Measurements from ENCODE around the gene CD63.
A peak's percentile ranks its signal among the peaks of the same experiment; 100 is the strongest.

Gene CD63

GRCh38 chr12:55704824-55705718 is 23.7 kb downstream of the CD63 start:
- no peak for DNase-seq (ENCODE audit: low read depth in 2 of 2)

GRCh38 chr12:55703901-55704761 is 24.7 kb downstream of the CD63 start:
- no peak for DNase-seq (ENCODE audit: low read depth in 2 of 2)

GRCh38 chr12:55703288-55703687 is 25.5 kb downstream of the CD63 start:
- no peak for DNase-seq (ENCODE audit: low read depth in 2 of 2)

- no peak for DNase-seq (ENCODE audit: low read depth in 2 of 2)
These were observed 25.9 kb downstream of the CD63 start for GRCh38 chr12:55702861-55703260.

- DNase-seq (ENCODE audit: low read depth in 2 of 2), result no peak
These were observed 28.4 kb downstream of the CD63 start for GRCh38 chr12:55700255-55701018.

GRCh38 chr12:55699471-55700055 is 29.2 kb downstream of the CD63 start:
- DNase-seq (ENCODE audit: low read depth in 2 of 2), result no peak

- no peak for DNase-seq (ENCODE audit: low read depth in 2 of 2)
These were observed 29.8 kb downstream of the CD63 start for GRCh38 chr12:55698965-55699364.

GRCh38 chr12:55698241-55698955 is 30.4 kb downstream of the CD63 start:
- no peak for DNase-seq (ENCODE audit: low read depth in 2 of 2)

GRCh38 chr12:55697686-55698085 is 31.1 kb downstream of the CD63 start:
- DNase-seq (ENCODE audit: low read depth in 2 of 2), result no peak

- no peak for DNase-seq (ENCODE audit: low read depth in 2 of 2)
These were observed 31.9 kb downstream of the CD63 start for GRCh38 chr12:55696796-55697462.

GRCh38 chr12:55696141-55696540 is 32.7 kb downstream of the CD63 start:
- DNase-seq (ENCODE audit: low read depth in 2 of 2), result no peak

- no peak for DNase-seq (ENCODE audit: low read depth in 2 of 2)
These were observed 33.5 kb downstream of the CD63 start for GRCh38 chr12:55695349-55695748.

GRCh38 chr12:55694651-55695050 is 34.2 kb downstream of the CD63 start:
- no peak for DNase-seq (ENCODE audit: low read depth in 2 of 2)

GRCh38 chr12:55694188-55694515 is 34.7 kb downstream of the CD63 start:
- DNase-seq (ENCODE audit: low read depth in 2 of 2), result no peak

- no peak for DNase-seq (ENCODE audit: low read depth in 2 of 2)
These were observed 35.3 kb downstream of the CD63 start for GRCh38 chr12:55693323-55694187.

- no peak for DNase-seq (ENCODE audit: low read depth in 2 of 2)
These were observed 36.0 kb downstream of the CD63 start for GRCh38 chr12:55692631-55693322.

- no peak for DNase-seq (ENCODE audit: low read depth in 2 of 2)
These were observed 39.8 kb downstream of the CD63 start for GRCh38 chr12:55688716-55689655.

- DNase-seq (ENCODE audit: low read depth in 2 of 2), result peak in 1 of 2 donors; percentile 36
These were observed 41.1 kb downstream of the CD63 start for GRCh38 chr12:55687746-55688145.

Measured in stimulated activated CD8-positive, alpha-beta memory T cell treated with anti-CD3 and anti-CD28 coated beads, Interleukin-15, amount 100 ng/mL, for 48 hours (primary cell).